ENCODE data around the gene ARID4B.

ARID4B gene

GRCh38 chr1:235127732-235128455 lies 200.1 kb downstream of the ARID4B start:
- no peak for TF ChIP-seq CTCF (conservative IDR thresholded peaks at IDR 0.05; ENCODE audit: low read depth)
- H3K27ac ChIP-seq: peak overlapping the region; percentile 85
- CTCF ChIA-PET: interaction anchor here (0.6 kb wide), 1 partner anchor 515 kb away, joined by 3 read pairs; no protein-coding TSS in a partner anchor
- POLR2A ChIA-PET (ENCODE audit: low non-redundant PET): interaction anchor here (0.6 kb wide), 1 partner anchor 31 kb away, joined by 4 read pairs; no protein-coding TSS in a partner anchor
- no peak for DNase-seq (ENCODE audit: low spot score)

DNA sequence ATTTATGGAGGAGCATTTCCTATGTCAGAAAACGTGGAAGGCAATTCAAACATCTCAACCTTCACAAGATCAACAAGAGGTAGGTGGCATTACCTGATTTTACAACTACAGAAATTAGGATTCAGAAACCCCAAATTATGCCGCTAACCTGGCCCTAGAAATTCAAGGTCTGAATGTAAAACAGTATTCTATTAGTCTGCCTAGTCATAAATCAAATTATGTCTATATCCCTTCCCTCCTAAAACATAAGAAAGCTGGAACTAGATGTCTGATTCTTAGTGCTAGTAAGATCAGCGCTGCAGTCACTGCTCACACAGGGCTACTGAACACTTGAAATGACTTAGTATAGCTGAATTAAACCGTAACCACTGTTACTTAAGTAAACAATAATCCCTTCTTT lies 200.8 kb downstream of the ARID4B start:
- POLR2A ChIA-PET (ENCODE audit: low non-redundant PET): no interaction called here
- H3K27ac ChIP-seq: no peak overlapping the region
- CTCF ChIA-PET: no interaction called here

DNA sequence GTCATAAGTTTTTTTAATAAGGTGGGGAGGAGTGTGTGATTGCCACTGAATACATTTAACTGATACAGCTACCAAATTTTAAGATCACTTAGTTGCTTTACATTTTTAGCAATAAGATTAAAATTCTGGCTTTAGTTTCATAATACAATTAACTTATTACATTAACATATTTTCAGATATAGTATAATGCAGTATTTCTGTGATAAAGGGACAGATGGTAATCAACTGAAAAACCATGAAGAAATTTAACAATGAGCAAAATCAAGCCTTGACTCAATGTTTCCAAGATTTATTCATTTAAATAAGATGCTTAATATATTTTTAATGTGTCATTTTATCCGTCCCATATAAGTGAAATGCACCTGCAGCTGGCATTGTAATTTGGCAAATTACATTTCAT lies 203.3 kb downstream of the ARID4B start:
- TF ChIP-seq CTCF (conservative IDR thresholded peaks at IDR 0.05; ENCODE audit: low read depth): no peak
- CTCF ChIA-PET: no interaction called here
- POLR2A ChIA-PET (ENCODE audit: low non-redundant PET): no interaction called here
- no peak overlapping the region for H3K27ac ChIP-seq
- DNase-seq (ENCODE audit: low spot score): no peak

More for the DNA sequence above, 200.8 kb downstream of the ARID4B start:
- no peak for DNase-seq (ENCODE audit: low spot score)
- TF ChIP-seq CTCF (conservative IDR thresholded peaks at IDR 0.05; ENCODE audit: low read depth): no peak

DNA sequence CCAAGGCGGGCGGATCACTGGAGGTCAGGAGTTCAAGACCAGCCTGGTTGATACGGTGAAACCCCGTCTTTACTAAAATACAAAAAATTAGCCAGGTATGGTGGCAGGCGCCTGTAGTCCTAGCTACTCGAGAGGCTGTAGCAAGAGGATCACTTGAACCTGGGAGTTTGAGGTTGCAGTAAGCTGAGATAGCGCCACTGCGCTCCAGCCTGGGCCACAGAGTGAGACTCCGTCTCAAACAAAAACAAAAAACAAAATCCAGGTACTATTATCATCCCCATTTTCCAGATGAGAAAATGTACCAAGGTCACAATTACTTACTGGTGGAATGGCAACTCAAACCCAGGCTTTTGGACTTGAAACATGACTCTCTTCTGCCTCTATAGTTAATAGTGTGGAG lies 203.9 kb downstream of the ARID4B start:
- ChIA-PET POLR2A (ENCODE audit: low non-redundant PET) (no interaction called here), CTCF (no interaction called here)
- no peak for DNase-seq (ENCODE audit: low spot score)
- no peak overlapping the region for H3K27ac ChIP-seq
- no peak for TF ChIP-seq CTCF (conservative IDR thresholded peaks at IDR 0.05; ENCODE audit: low read depth)

DNA sequence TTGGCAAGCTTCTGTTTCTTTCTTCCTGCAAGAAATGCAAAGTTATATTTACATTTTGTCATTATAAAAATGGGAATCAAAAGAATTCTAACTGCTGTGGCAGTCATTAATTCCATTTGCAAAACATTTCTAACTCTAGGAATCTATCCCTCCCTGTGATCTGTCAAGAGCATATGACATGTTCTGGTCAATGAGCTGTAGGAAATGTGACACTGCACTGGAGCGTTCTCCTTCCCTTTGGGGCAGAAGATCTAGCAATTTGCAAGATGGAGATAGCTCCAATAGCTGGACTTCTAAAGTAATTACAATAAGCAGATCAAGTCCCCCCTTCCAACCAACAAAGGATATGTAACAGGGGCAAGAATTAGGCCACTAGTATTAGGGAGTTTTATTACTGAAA lies 205.6 kb downstream of the ARID4B start:
- H3K27ac ChIP-seq: no peak overlapping the region
- TF ChIP-seq CTCF (conservative IDR thresholded peaks at IDR 0.05; ENCODE audit: low read depth): no peak
- POLR2A ChIA-PET (ENCODE audit: low non-redundant PET): no interaction called here
- DNase-seq (ENCODE audit: low spot score): no peak
- CTCF ChIA-PET: interaction anchor here (0.5 to 1.0 kb wide), 2 partner anchors 18 to 1712 kb away, joined by 3 to 6 read pairs; no protein-coding TSS in a partner anchor

All from RWPE1 (cell line).